ENCODE data around the gene SLC35B1. TPM values are rescaled to one million over a fixed set of nuclear protein-coding genes. Genes with fewer than 3 reads are reported as not detected.

The SLC35B1 gene
- total RNA-seq (2021; ENCODE audit: unreplicated experiment) (84.6 TPM), Bru-seq, nascent RNA (percentile 86 among the genes with signal in this experiment), BruChase-seq, experiment 1, labeled RNA remaining after a 2-hour chase (percentile 84 among the genes with signal in this experiment), BruChase-seq, experiment 2, labeled RNA remaining after a 6-hour chase (percentile 91 among the genes with signal in this experiment)
- 89.9 TPM for polyA plus RNA-seq (2012; ENCODE audit: insufficient read length)
- long read RNA-seq, transcript SLC35B1-209 (9 exons, 1,320 nt), result minor isoform, 11 of 60 reads
- long read RNA-seq, transcript SLC35B1-220 (9 exons, 1,611 nt), result major isoform, 32 of 60 reads
- long read RNA-seq, partial matches to known transcripts, result 5 of 60 reads
- long read RNA-seq, other reads (novel, unspliced or antisense), result 9 of 60 reads

GRCh38 chr17:49707608-49708514 is at the start of gene SLC35B1:
Gene SLC35B1 (minus strand): TSS chr17:49707964. CDS start chr17:49707833, 131 bp downstream.
- POLR2A ChIA-PET, result interaction anchor here (0.7 kb wide), 1 partner anchor 144 kb away, joined by 4 read pairs; no protein-coding TSS in a partner anchor
- intact Hi-C loops (cut with micrococcal nuclease; ENCODE audit: unreplicated experiment), result loop anchor here (10.0 kb wide), 2 partner anchors 137 to 287 kb away; partner anchors contain the start of genes DLX3 and TAC4
- CTCF ChIA-PET, result interaction anchor here (0.5 to 1.0 kb wide), 4 partner anchors 31 to 140 kb away, joined by 3 read pairs; no protein-coding TSS in a partner anchor

More at GRCh38 chr17:49707608-49708514, at the start of gene SLC35B1:
- no TSS peak for BruUV-seq (replicated peaks)
- H3K27ac ChIP-seq (ENCODE audit: low read length), result peak within 1 kb of the TSS; percentile 98
- no peaks in the 10 kb centered on the region for H3K9me3 ChIP-seq (ENCODE audit: control insufficient read depth, insufficient read depth, low read depth, low read length)
- ATAC-seq (peak; percentile 99), DNase-seq (ENCODE audit: low read depth, low spot score) (peak; percentile 98)
- H3K4me1 ChIP-seq (ENCODE audit: control insufficient read depth, insufficient read depth, low read length), result peaks cover 15% of the 10 kb centered on the region
- no peaks in the 10 kb centered on the region for H3K27me3 ChIP-seq (ENCODE audit: control insufficient read depth, insufficient read depth, low read length)
- H3K36me3 ChIP-seq (ENCODE audit: control insufficient read depth, insufficient read depth, low read length), result peaks cover 21% of the 10 kb centered on the region; the same call in 1 of the 2 replicates
- TF ChIP-seq REST (IDR thresholded peaks at IDR 0.05; ENCODE audit: insufficient read depth in 1 of 2, low read depth in 2 of 2, low read length in 1 of 2) (peak in 1 of 2 experiments; percentile 62; a peak in 2 of 4 replicates), SIN3A (IDR thresholded peaks at IDR 0.05; ENCODE audit: borderline replicate concordance, insufficient read depth, low read depth, low read length) (peak; percentile 75; the same call in 1 of the 2 replicates), TCF7L2 (IDR thresholded peaks at IDR 0.05; ENCODE audit: low read depth, low read length) (peak; percentile 31; the same call in 1 of the 2 replicates), POLR2AphosphoS5 (IDR thresholded peaks at IDR 0.05; ENCODE audit: low read depth, low read length) (peak; percentile 53), CTCF (IDR thresholded peaks at IDR 0.05) (peak; percentile 98)
- peak within 1 kb of the TSS; percentile 83 to 93 for H3K4me3 ChIP-seq (ENCODE audit: low read depth in 2 of 2, low read length in 2 of 2)
- in situ Hi-C loops (cut with HindIII; ENCODE audit: low pct_unique_long_range_greater_than_20kb, low sequenced_read_pairs), result no loop called here

Measured in Panc1 (cell line).